H1 (cell line): ENCODE results near the gene CDIPT. TPM values are rescaled to one million over a fixed set of nuclear protein-coding genes. Genes with fewer than 3 reads are reported as not detected.

ENCODE experiments used
- CTCF ChIA-PET: fragments of 300-600 bp; sonication (Branson Sonifier 250); formaldehyde crosslinking; loops from one replicate; lab custom pipeline; 2021; ENCODE audit not compliant: partially characterized antibody; lab: Charles Lee
- POLR2A ChIA-PET: fragments of 300-600 bp; sonication (Branson Sonifier 250); formaldehyde crosslinking; loops from one replicate; lab custom pipeline; 2021; ENCODE audit warnings: inconsistent platforms; ENCODE audit not compliant: partially characterized antibody; lab: Charles Lee
- DNase-seq, 2 experiments: peaks; one replicate each; pipeline versions ENCODE4 v3.0.0 to v3.0.0-alpha.2; 2010 to 2022; ENCODE audit warnings: low spot score in 2 of 2, low read depth in 1 of 2, mixed read lengths in 1 of 2
- FAIRE-seq: peaks from 2 replicates; lab custom pipeline; 2011; peaks lifted over from hg19 to GRCh38; lab: Jason Lieb, UNC
- H2AFZ ChIP-seq: 2 replicates; pipeline ENCODE4 v1.8.1; 2012; ENCODE audit warnings: low read length, inconsistent platforms
- H2AK5ac ChIP-seq: 2 replicates; pipeline ENCODE4 v1.6.1; 2013; ENCODE audit warnings: low read depth, low read length
- H2BK120ac ChIP-seq: replicated peaks from 2 replicates; pipeline ENCODE3; 2013; ENCODE audit warnings: low read depth, low read length, inconsistent platforms
- H2BK12ac ChIP-seq: 2 replicates; pipeline ENCODE4 v1.6.1; 2013; ENCODE audit warnings: low read depth, low read length
- H2BK15ac ChIP-seq: 2 replicates; pipeline ENCODE4 v1.6.1; 2013; ENCODE audit warnings: low read length
- H2BK20ac ChIP-seq: 2 replicates; pipeline ENCODE4 v1.6.1; 2013; ENCODE audit warnings: low read length
- H2BK5ac ChIP-seq: 2 replicates; pipeline ENCODE4 v1.6.1; 2013; ENCODE audit warnings: low read depth, low read length
- H3K14ac ChIP-seq: 2 replicates; pipeline ENCODE4 v1.6.1; 2013; ENCODE audit warnings: inconsistent platforms; ENCODE audit not compliant: insufficient read length
- H3K18ac ChIP-seq: 2 replicates; pipeline ENCODE4 v1.6.1; 2013; ENCODE audit warnings: low read length; ENCODE audit errors: extremely low read depth
- H3K23ac ChIP-seq: 2 replicates; pipeline ENCODE4 v1.6.1; 2013; ENCODE audit warnings: inconsistent platforms; ENCODE audit not compliant: insufficient read length
- H3K23me2 ChIP-seq: 2 replicates; pipeline ENCODE4 v1.6.1; 2013; ENCODE audit warnings: low read depth, low read length
- H3K27ac ChIP-seq: 2 replicates; pipeline ENCODE4 v1.6.1; 2011; ENCODE audit warnings: low read depth, low read length, inconsistent platforms
- H3K27me3 ChIP-seq, 4 experiments: replicated peaks in 1 of 4; 1 replicate in 1 of 4; 2 replicates in 3 of 4; pipeline versions ENCODE4 v1.6.1 to v1.8.1; 2011 to 2013; ENCODE audit warnings: low read length in 3 of 4, mild to moderate bottlenecking in 3 of 4, inconsistent platforms in 2 of 4, mixed read lengths in 2 of 4, moderate library complexity in 1 of 4; ENCODE audit not compliant: control insufficient read depth in 3 of 4, insufficient read depth in 3 of 4; ENCODE audit errors: extremely low read depth in 1 of 4
- H3K36me3 ChIP-seq, 4 experiments: 2 replicates each; pipeline versions ENCODE4 v1.6.1 to v1.8.1; 2011 to 2013; ENCODE audit warnings: mild to moderate bottlenecking in 4 of 4, low read length in 3 of 4, moderate library complexity in 2 of 4, control low read depth in 1 of 4, inconsistent platforms in 1 of 4; ENCODE audit not compliant: insufficient read depth in 4 of 4, control insufficient read depth in 2 of 4
- H3K4ac ChIP-seq: replicated peaks from 2 replicates; pipeline ENCODE3; 2013; ENCODE audit warnings: low read length, low read depth, mixed read lengths, inconsistent platforms; ENCODE audit not compliant: insufficient read length
- H3K4me1 ChIP-seq, 4 experiments: replicated peaks in 1 of 4; 1 replicate in 1 of 4; 2 replicates in 3 of 4; pipeline versions ENCODE4 v1.6.1 to v1.8.1; 2011 to 2013; ENCODE audit warnings: low read length in 3 of 4, inconsistent platforms in 2 of 4, mixed read lengths in 1 of 4; ENCODE audit not compliant: insufficient read depth in 4 of 4, control insufficient read depth in 3 of 4
- H3K4me2 ChIP-seq, 2 experiments: 2 replicates each; pipeline versions ENCODE4 v1.6.1 to v1.8.1; 2011 to 2013; ENCODE audit warnings: low read depth in 2 of 2, low read length in 2 of 2, control low read depth in 1 of 2, inconsistent platforms in 1 of 2, mild to moderate bottlenecking in 1 of 2; ENCODE audit not compliant: insufficient read depth in 1 of 2
- H3K4me3 ChIP-seq, 4 experiments: fragments of 200-600, 300-600 bp in 1 of 4; sonication (generic), shearing (Covaris generic), sonication (Bioruptor Twin) in 1 of 4; 2 replicates each; pipeline versions ENCODE4 v1.5.1 to v1.8.1; 2011 to 2016; ENCODE audit warnings: low read length in 4 of 4, low read depth in 3 of 4, control low read depth in 2 of 4, inconsistent platforms in 2 of 4, mild to moderate bottlenecking in 2 of 4, mixed read lengths in 1 of 4, moderate library complexity in 1 of 4; ENCODE audit not compliant: insufficient read depth in 2 of 4; ENCODE audit errors: extremely low read depth in 1 of 4
- H3K56ac ChIP-seq: replicated peaks from 2 replicates; pipeline ENCODE3; 2013; ENCODE audit warnings: low read depth, mild to moderate bottlenecking, mixed read lengths, low read length, inconsistent platforms; ENCODE audit not compliant: insufficient read length
- H3K79me1 ChIP-seq: 2 replicates; pipeline ENCODE4 v1.6.1; 2013; ENCODE audit warnings: low read depth, low read length, control low read depth
- H3K79me2 ChIP-seq, 2 experiments: 2 replicates each; pipeline versions ENCODE4 v1.6.1 to v1.8.1; 2012 to 2013; ENCODE audit warnings: low read length in 2 of 2, mild to moderate bottlenecking in 2 of 2, inconsistent platforms in 1 of 2; ENCODE audit not compliant: insufficient read depth in 2 of 2, control insufficient read depth in 1 of 2
- H3K9ac ChIP-seq, 4 experiments: replicated peaks in 1 of 4; 1 replicate in 1 of 4; 2 replicates in 3 of 4; pipeline versions ENCODE4 v1.6.1 to v1.8.1; 2011 to 2013; ENCODE audit warnings: low read depth in 3 of 4, low read length in 3 of 4, control low read depth in 2 of 4, mild to moderate bottlenecking in 2 of 4, moderate library complexity in 2 of 4, inconsistent platforms in 1 of 4; ENCODE audit errors: extremely low read depth in 1 of 4
- H3K9me3 ChIP-seq, 2 experiments: 2 replicates each; pipeline versions ENCODE4 v1.6.1 to v1.8.1; 2012 to 2013; ENCODE audit warnings: mild to moderate bottlenecking in 2 of 2, moderate library complexity in 2 of 2, control low read depth in 1 of 2, inconsistent platforms in 1 of 2, low read depth in 1 of 2, low read length in 1 of 2, mixed read lengths in 1 of 2; ENCODE audit not compliant: insufficient read depth in 2 of 2
- H4K20me1 ChIP-seq, 2 experiments: replicated peaks in 1 of 2; 2 replicates each; pipeline versions ENCODE3 to v1.8.1; 2011 to 2013; ENCODE audit warnings: inconsistent platforms in 2 of 2, low read length in 2 of 2, mild to moderate bottlenecking in 1 of 2; ENCODE audit not compliant: insufficient read depth in 2 of 2, control insufficient read depth in 1 of 2
- H4K5ac ChIP-seq: 2 replicates; pipeline ENCODE4 v1.6.1; 2013; ENCODE audit warnings: low read length, low read depth, mixed read lengths, inconsistent platforms; ENCODE audit not compliant: insufficient read length
- H4K8ac ChIP-seq: 2 replicates; pipeline ENCODE4 v1.8.0; 2013; ENCODE audit warnings: mild to moderate bottlenecking, moderate library complexity, low read length, inconsistent platforms; ENCODE audit not compliant: insufficient read depth; ENCODE audit errors: extremely low read depth
- H4K91ac ChIP-seq: replicated peaks from 2 replicates; pipeline ENCODE3; 2013; ENCODE audit warnings: low read length, mixed read lengths, inconsistent platforms; ENCODE audit not compliant: insufficient read length
- ASH2L ChIP-seq: fragments of 200-600, 300-600 bp; sonication (generic); IDR thresholded peaks from one replicate; pipeline ENCODE4 v1.7.1; 2017; ENCODE audit warnings: low read length
- BRCA1 ChIP-seq: IDR thresholded peaks from 2 replicates; pipeline ENCODE4 v1.6.1; 2012; ENCODE audit warnings: low read depth, low read length, improper control_type of control experiment
- CREB1 ChIP-seq: IDR thresholded peaks from 2 replicates; pipeline ENCODE4 v1.6.1; 2012; ENCODE audit warnings: inconsistent platforms
- EGR1 ChIP-seq: IDR thresholded peaks from 2 replicates; pipeline ENCODE4 v1.6.1; 2011; ENCODE audit warnings: low read depth, low read length, borderline replicate concordance
- JUN ChIP-seq: IDR thresholded peaks from 2 replicates; pipeline ENCODE4 v1.6.1; 2011; ENCODE audit warnings: low read depth, mild to moderate bottlenecking, improper control_type of control experiment, low read length
- KDM5A ChIP-seq: fragments of 200-600 bp; IDR thresholded peaks from 2 replicates; pipeline ENCODE4 v1.7.1; 2012; ENCODE audit warnings: mild to moderate bottlenecking, low read length, inconsistent platforms, mixed read lengths
- NANOG ChIP-seq: IDR thresholded peaks from 2 replicates; pipeline ENCODE4 v1.6.1; 2011; ENCODE audit warnings: low read length, low read depth, mild to moderate bottlenecking, inconsistent platforms; ENCODE audit not compliant: insufficient read depth, poor library complexity, severe bottlenecking
- TAF1 ChIP-seq: IDR thresholded peaks from 2 replicates; pipeline ENCODE4 v1.6.1; 2011; ENCODE audit warnings: mild to moderate bottlenecking, low read depth, low read length
- TCF12 ChIP-seq: IDR thresholded peaks from 2 replicates; pipeline ENCODE4 v1.6.1; 2011; ENCODE audit warnings: low read depth, mild to moderate bottlenecking, low read length
- WGBS, 2 experiments: shearing (Covaris generic) in 1 of 2; methylation state at CpG; one replicate each; pipeline versions ENCODE4 v1.1.6 to v1.1.7; 2013 to 2015; ENCODE audit warnings: low lambda C conversion rate in 2 of 2, mixed read lengths in 2 of 2, inconsistent platforms in 1 of 2, low coverage in 1 of 2, missing lambda C conversion rate in 1 of 2; ENCODE audit not compliant: insufficient replicate concordance in 2 of 2, insufficient coverage in 1 of 2, insufficient read length in 1 of 2; ENCODE audit errors: extremely low coverage in 1 of 2, missing lambda C conversion rate in 1 of 2; 5-methylcytosine and 5-hydroxymethylcytosine counted together
- polyA plus RNA-seq, 7 experiments: library from polyadenylated mRNA; depleted of rRNA in 3 of 7; stranded (reverse) in 5 of 7; unstranded in 2 of 7; fragments of >200 nt in 5 of 7; fragments of 200-250 nt in 2 of 7; gene quantifications; 1 replicate in 5 of 7; 2 replicates in 1 of 7; 4 replicates in 1 of 7; pipeline versions ENCODE4 v1.2.1 to v1.2.3, GENCODE V29; 2011 to 2013; ENCODE audit warnings: missing spikeins in 2 of 7, mixed read lengths in 2 of 7
- total RNA-seq: library from RNA; stranded (reverse); fragmentation: NEBNext Ultra II Directional; extraction: Animal tissue kit (Norgen Biotek cat#: 25700); gene quantifications from 2 replicates; pipeline ENCODE4 v1.2.1, GENCODE V29; 2021
- TF ChIP-seq, protein P1 (sequence below): IDR thresholded peaks from 2 replicates; pipeline ENCODE4 v1.6.1; 2012; ENCODE audit warnings: low read length, inconsistent platforms
- TF ChIP-seq, protein P2 (sequence below), 3 experiments: IDR thresholded peaks; 1 replicate in 2 of 3; 2 replicates in 1 of 3; pipeline versions ENCODE4 v1.5.1 to v1.6.1; 2011; ENCODE audit warnings: low read length in 3 of 3, mild to moderate bottlenecking in 3 of 3, inconsistent platforms in 2 of 3, low read depth in 1 of 3, moderate library complexity in 1 of 3; ENCODE audit not compliant: insufficient read depth in 1 of 3; ENCODE audit errors: control extremely low read depth in 1 of 3

The CDIPT gene
- total and polyA plus RNA-seq, 2 of the 8 experiments (the other 6 are each of a cell fraction or from before 2014, with no cell fraction given) = 69.2 to 140 TPM

DNA sequence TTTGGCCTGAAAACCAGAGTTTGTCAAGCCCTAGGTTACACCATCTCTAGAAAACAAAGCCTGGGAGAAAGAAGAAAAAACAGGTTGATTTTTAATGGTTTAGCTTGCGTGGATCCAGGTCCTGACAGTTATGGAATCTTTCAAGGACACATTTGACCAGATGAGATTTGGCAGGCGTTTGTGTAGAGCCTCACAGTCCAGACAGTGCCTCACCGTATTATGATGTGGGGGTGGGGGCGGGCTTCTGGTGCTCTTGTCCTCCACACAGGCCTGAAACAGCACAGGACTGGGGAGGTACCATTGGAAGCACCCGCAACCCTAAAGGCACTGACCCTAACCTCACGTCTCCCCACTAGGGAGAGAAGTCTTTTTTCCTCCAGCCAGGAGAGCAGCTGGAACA, 23.2 kb downstream of the CDIPT start:
- Histone ChIP-seq H2BK5ac (no peak overlapping the region), H3K14ac (no peak overlapping the region), H2BK20ac (no peak overlapping the region), H3K23ac (no peak overlapping the region), H2BK15ac (no peak overlapping the region), H2AFZ (no peak overlapping the region), H3K9me3 (no peaks in the 10 kb centered on the region), H3K4me3 (no peak overlapping the region), H3K27me3 (no peaks in the 10 kb centered on the region), H2AK5ac (no peak overlapping the region), H3K4me1 (no peaks in the 10 kb centered on the region; a peak in 1 of 7 replicates), H3K36me3 (no peaks in the 10 kb centered on the region), H3K23me2 (no peaks in the 10 kb centered on the region), H3K79me2 (no peaks in the 10 kb centered on the region), H3K56ac (no peak overlapping the region), H3K18ac (no peak overlapping the region), H4K91ac (no peak overlapping the region), H3K9ac (no peak overlapping the region), H4K8ac (no peak overlapping the region), H2BK12ac (no peak overlapping the region), H4K5ac (no peak overlapping the region), H4K20me1 (no peaks in the 10 kb centered on the region), H3K27ac (no peak overlapping the region), H3K79me1 (no peaks in the 10 kb centered on the region), H3K4ac (no peak overlapping the region), H2BK120ac (no peak overlapping the region), H3K4me2 (no peak overlapping the region)
- CTCF ChIA-PET = interaction anchor here (0.7 to 4.2 kb wide), 5 partner anchors 10 to 192 kb away, joined by 3 to 28 read pairs (median 6); partner anchors contain the start of genes MVP and TLCD3B
- POLR2A ChIA-PET = interaction anchor here (0.6 to 12.7 kb wide), 4 partner anchors 16 to 139 kb away, joined by 3 to 167 read pairs (median 3); partner anchors contain the start of genes MVP and PAGR1
- FAIRE-seq (no peak), DNase-seq (no peak)
- 93% methylated on average over 6 of the region's 6 CpGs; no CpG with 5 or more reads in 1 of the 2 experiments for WGBS, 2 experiments
- no peak for TF ChIP-seq EGR1
- TF ChIP-seq, protein P1, sequence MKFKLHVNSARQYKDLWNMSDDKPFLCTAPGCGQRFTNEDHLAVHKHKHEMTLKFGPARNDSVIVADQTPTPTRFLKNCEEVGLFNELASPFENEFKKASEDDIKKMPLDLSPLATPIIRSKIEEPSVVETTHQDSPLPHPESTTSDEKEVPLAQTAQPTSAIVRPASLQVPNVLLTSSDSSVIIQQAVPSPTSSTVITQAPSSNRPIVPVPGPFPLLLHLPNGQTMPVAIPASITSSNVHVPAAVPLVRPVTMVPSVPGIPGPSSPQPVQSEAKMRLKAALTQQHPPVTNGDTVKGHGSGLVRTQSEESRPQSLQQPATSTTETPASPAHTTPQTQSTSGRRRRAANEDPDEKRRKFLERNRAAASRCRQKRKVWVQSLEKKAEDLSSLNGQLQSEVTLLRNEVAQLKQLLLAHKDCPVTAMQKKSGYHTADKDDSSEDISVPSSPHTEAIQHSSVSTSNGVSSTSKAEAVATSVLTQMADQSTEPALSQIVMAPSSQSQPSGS = no peak
- no peak for TF ChIP-seq NANOG
- TF ChIP-seq TCF12 = no peak
- TF ChIP-seq TAF1 = no peak
- no peak for TF ChIP-seq CREB1
- no peak for TF ChIP-seq KDM5A
- TF ChIP-seq JUN = no peak
- no peak for TF ChIP-seq ASH2L
- no peak for TF ChIP-seq BRCA1
- TF ChIP-seq, protein P2, sequence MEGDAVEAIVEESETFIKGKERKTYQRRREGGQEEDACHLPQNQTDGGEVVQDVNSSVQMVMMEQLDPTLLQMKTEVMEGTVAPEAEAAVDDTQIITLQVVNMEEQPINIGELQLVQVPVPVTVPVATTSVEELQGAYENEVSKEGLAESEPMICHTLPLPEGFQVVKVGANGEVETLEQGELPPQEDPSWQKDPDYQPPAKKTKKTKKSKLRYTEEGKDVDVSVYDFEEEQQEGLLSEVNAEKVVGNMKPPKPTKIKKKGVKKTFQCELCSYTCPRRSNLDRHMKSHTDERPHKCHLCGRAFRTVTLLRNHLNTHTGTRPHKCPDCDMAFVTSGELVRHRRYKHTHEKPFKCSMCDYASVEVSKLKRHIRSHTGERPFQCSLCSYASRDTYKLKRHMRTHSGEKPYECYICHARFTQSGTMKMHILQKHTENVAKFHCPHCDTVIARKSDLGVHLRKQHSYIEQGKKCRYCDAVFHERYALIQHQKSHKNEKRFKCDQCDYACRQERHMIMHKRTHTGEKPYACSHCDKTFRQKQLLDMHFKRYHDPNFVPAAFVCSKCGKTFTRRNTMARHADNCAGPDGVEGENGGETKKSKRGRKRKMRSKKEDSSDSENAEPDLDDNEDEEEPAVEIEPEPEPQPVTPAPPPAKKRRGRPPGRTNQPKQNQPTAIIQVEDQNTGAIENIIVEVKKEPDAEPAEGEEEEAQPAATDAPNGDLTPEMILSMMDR (IDR thresholded peaks at IDR 0.05; ENCODE audit: control extremely low read depth in 1 of 3, insufficient read depth in 1 of 3, low read depth in 1 of 3, low read length in 3 of 3) = no peak
